IPS DF 4.7 (cell line): ENCODE data around the gene LSM14B.
"Not testable (repeated sequence)": the region's sequence is repeated elsewhere in the genome, so short reads cannot be mapped to it uniquely, and the experiment has no call there.

Experiments used
- DNase-seq: peaks from one replicate; pipeline ENCODE4 v3.0.0-alpha.2; 2013; ENCODE audit warnings: low spot score; ENCODE audit errors: extremely low read depth

LSM14B gene

DNA sequence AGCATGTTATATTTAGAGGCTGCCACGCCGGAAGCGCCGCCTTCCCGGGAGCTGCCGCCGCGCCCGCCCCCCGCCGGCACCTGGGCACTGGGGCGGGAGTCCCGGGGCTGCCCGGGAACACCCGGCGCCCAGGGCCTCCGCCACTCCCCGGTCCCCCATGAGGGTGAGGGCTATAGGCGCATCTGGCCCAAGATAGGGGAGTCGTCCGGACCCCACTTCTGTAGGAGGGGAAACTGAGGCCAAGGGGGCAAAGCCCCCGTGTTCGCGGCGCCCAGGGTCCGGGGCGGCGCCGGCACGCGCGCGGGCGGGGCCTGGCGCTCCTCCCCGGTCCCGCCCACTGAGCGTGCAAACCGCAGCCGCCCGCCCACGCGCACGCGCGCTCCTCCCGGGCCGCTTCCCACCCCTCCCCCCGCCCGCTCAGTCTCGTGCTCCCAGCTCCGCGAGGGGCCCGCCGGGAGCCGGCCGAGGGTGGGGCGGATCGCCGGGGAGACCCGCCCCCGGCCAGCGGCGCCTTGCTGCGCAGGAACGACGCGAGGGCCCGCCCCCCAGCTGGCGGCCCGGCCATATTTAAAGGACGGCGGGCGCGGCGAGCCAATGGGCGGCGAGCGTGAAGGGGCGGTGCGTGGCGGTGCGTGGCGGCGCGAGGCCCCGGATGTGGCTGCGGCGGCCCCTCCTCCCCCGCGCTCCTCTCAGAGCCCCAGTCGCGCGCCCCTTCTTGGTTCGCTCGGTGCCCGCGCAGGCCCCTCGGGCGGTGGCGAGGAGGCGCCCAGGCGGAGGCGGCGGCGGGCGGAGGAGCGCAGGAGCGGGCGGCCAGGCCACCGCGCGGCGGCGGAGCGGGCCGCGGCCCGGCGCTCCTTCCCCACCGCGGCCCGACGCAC lies at the start of gene LSM14B:
LSM14B (plus strand) TSS at position 700 of the 878 bp plus-strand sequence. CDS start 192 bp downstream, outside the sequence.
- DNase-seq, result no peak

- DNase-seq, result no peak
Observed at GRCh38 chr20:62073323-62073722, 49.0 kb upstream of the LSM14B start.

GRCh38 chr20:62079166-62079565 lies 43.1 kb upstream of the LSM14B start:
- no peak for DNase-seq

DNA sequence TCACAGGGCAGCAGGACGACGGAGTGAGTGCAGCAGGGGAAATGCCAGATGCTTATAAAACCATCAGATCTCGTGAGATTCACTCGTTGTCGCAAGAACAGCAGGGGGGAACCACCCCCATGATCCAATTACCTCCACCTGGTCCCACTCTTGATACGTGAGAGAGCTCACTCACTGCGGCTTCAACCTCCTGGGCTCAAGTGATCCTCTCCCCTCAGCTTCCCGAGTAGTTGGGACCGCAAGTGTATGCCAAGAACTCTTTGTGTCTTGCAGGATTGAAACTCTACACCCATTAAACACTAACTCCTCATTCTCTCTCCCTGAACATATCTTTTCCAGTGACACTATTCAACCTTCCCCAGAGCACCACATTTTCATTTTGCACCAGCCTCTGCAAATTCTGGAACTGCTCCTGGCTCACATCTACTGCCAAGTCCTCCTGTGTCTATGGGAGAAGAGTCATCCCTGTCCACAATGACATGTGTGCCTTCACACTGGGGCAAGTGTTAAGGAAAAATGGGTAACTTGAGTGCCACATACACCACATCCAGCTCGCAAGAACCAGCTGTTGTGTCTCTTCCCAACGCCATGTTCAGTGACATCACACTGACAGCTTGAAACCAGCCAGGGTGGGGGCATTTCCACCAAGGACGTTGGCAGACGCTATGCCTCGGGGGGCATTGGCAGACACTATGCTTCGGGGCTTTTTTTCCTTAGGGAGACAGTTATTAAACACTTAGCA lies 41.9 kb upstream of the LSM14B start:
- DNase-seq, result no peak

GRCh38 chr20:62083312-62083711 lies 39.0 kb upstream of the LSM14B start:
- DNase-seq, result no peak

DNA sequence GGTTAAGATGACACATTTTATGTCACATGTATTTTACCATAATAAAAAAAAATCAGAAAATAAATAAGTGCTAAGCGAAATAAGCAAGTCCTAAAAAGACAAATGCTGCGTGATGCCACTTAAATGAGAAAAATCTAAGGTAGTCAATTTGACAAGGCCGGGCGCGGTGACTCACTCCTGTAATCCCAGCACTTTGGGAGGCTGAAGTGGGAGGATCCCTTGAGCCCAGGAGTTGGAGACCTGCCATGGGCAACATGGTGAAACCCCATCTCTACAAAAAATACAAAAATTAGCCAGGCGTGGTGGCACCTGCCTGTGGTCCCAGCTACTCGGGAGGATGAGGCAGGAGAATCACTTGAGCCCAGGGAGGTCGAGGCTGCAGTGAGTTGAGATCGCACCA lies 38.1 kb upstream of the LSM14B start:
- DNase-seq, result not testable (repeated sequence)

GRCh38 chr20:62085206-62085605 lies 37.1 kb upstream of the LSM14B start:
- no peak for DNase-seq

GRCh38 chr20:62087227-62087626 lies 35.0 kb upstream of the LSM14B start:
- DNase-seq, result no peak

DNA sequence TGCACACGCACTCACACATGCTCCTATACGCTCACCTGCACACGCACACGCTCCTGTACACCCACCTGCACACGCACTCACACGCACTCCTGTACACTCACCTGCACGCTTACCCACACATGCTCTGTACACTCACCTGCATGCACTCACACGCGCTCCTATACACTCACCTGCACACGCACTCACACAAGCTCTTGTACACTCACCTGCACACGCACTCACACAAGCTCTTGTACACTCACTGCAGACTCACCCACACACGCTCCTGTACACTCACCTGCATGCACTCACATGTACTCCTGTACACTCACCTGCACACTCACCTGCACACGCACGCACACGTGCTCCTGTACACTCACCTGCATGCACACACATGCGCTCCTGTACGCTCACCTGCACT lies 34.6 kb upstream of the LSM14B start:
- DNase-seq, result no peak

DNA sequence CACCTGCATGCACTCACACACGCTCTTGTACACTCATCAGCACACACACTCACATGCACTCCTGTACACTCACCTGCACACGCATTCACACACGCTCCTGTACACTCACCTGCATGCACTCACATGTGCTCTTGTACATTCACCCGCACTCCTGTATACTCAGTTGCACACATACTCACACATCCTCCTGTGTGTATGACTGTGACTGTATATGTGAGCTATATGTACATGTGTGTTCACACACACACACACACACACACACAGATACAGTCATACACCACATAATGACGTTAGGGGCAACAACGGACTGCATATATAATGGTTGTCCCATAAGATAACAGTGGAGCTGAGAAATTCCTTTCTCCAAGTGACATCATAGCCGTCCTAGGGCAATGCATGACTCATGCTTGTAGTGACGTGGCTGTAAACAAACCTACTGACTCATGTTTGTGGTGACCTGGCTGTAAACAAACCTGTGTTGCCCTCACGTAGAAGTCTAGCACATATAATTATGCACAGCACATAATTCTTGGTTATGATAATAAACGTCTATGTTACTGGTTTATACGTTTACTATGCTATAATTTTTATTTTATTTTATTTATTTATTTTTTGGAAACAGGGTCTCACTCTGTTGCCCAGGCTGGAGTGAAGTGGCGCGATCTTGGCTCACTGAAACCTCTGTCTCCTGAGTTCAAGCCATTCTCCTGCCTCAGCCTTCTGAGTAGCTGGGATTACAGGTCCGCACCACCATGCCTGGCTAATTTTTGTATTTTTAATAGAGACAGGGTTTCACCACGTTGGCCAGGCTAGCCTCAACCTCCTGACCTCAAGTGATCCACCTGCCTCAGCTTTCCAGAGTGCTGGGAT lies 33.8 kb upstream of the LSM14B start:
- no peak for DNase-seq

DNA sequence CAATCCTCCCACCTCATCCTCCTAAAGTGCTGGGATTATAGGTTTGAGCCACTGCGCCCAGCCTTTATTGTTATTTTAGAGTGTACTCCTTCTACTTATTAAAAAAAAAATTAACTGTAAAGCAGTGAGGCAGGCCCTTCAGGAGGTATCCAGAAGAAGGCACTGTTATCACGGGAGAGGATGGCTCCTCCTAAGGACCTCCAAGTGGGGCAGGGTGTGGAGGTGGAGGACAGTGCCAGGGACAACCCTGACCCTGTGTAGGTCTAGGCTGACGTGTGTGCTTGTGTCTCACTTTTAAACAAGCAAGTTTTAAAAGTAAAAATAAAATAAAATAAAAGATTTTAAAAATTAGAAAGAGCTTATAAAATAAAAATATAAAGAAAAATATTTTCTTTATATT lies 32.9 kb upstream of the LSM14B start:
- DNase-seq, result no peak

DNA sequence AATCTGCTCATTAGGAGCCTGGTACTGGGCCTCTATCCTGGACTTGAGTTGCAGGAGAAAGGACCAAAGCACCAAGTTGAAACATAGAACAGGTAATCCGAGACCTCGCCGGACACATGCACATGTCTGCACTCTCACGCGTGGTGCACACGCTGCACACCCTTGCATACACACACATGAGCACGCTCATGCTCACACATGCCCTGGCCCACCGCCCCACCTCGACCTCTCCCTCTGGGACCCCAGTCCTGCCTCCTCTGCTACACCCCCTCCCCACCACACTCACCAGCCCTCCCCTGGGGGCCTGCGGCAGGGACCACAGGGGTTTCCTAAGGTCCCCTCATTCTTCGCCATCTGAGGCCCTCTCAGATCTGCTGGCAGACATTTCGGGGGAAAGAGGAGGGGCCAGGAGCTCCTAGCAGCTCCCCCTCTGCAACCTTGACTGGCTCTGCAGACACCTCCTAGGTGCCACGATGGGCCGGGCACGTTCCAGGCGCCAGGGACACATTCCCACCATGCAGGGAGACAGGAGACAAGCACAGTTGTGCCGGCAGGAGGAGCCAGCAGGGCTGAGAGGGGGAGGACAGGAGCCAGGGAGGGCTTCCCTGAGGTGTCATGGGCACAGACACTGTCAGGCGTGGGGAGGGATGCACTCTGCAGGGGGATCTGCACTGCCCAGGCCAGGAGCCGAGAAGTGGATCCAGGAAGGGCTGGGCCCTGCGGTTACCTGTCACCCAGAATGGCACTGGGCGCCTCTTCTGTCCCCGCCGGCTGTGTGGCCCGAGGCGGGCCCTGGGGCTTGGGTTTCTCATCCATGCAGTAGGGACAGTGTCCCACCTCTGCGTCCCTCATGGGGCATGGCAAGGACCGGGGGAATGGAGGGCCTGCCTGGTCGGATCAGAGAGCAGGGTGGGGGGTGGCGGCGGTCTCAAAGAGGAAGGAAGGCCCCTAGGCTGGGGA lies 25.6 kb upstream of the LSM14B start:
- DNase-seq, result no peak

GRCh38 chr20:62097881-62098407 lies 24.3 kb upstream of the LSM14B start:
- no peak for DNase-seq

DNA sequence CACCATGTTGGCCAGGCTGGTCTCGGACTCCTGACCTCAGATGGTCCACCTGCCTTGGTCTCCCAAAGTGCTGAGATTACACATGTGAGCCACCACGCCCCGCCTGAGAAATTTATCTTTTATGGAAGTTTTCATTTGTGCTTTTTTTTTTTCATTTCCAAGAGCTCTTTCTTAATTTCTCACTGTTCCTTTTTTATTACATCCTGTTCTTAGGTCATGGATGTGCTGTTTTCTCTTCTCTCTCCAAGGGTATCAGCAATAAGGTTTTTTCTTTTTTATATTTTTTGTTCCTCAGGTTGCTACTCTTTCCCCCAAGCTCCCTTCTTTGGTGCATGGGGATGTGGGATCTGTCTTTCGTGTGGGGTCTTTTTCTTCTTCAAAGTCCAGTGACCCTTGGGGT lies 21.2 kb upstream of the LSM14B start:
- DNase-seq, result no peak

GRCh38 chr20:62103508-62104233 lies 18.6 kb upstream of the LSM14B start:
- DNase-seq, result no peak

DNA sequence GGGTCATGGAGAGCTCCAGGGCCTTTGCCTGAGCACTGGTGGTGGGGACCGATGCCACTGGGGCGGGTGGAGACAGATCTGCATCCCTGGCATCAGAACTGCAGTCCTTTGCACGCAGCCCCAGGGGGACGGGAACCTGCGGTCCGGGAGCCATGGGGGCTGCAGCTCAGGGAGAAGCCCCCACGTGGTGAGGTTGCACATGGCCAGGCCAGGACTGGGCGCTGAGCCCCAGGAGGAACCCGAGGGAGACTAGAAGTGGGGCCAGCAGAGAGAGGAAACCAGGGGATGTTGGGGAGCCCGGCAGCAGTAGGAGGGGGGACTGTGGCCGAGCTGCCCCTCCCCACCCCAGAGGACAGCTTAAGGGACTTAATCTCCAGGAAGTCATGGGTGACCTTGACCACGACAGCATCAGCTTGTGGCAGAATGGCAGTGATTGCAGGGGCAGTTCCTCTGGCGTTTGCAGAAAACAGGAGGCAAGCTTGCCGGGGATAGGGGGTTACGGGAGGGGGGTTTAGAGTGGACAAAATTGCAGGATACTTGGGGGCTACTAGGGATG lies 18.0 kb upstream of the LSM14B start:
- DNase-seq, result no peak

- DNase-seq, result no peak
Observed at GRCh38 chr20:62104791-62105345, 17.4 kb upstream of the LSM14B start.

- no peak for DNase-seq
Observed at GRCh38 chr20:62105592-62105991, 16.7 kb upstream of the LSM14B start.

DNA sequence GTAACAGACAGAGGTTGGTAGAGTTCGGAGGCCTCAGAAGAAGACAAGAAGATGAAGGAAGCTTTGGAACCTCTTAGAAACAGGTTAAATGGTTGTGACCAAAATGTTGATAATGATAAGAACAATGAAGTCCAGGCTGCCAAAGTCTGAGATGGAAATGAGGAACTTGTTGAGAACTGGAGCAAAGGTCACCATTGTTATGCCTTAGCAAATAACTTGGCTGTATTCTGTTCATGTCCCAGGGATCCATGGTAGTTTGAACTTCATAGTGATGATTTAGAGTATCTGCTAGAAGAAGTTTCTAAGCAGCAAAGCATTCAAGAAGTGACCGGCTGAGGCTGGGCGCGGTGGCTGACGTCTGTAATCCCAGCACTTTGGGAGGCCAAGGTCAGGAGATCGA lies 11.1 kb upstream of the LSM14B start:
- no peak for DNase-seq
